Measurements from ENCODE around the gene CBLIF.

Gene CBLIF

GRCh38 chr11:59857439-59858434 is 12.4 kb upstream of the CBLIF start:
- TF ChIP-seq CTCF (IDR thresholded peaks at IDR 0.05) = no peak

GRCh38 chr11:59854871-59855270 is 9.6 kb upstream of the CBLIF start:
- no peak for TF ChIP-seq CTCF (IDR thresholded peaks at IDR 0.05)

- TF ChIP-seq CTCF (IDR thresholded peaks at IDR 0.05) = no peak
Observed at GRCh38 chr11:59849129-59849528, 3.8 kb upstream of the CBLIF start.

- TF ChIP-seq CTCF (IDR thresholded peaks at IDR 0.05) = no peak
Observed at GRCh38 chr11:59847626-59848025, 2.3 kb upstream of the CBLIF start.

- no peak for TF ChIP-seq CTCF (IDR thresholded peaks at IDR 0.05)
Observed at GRCh38 chr11:59846556-59846955, 1.3 kb upstream of the CBLIF start.

- no peak for TF ChIP-seq CTCF (IDR thresholded peaks at IDR 0.05)
Observed at GRCh38 chr11:59842316-59842715, 3.0 kb downstream of the CBLIF start.

GRCh38 chr11:59841514-59841913 is 3.8 kb downstream of the CBLIF start:
- no peak for TF ChIP-seq CTCF (IDR thresholded peaks at IDR 0.05)

Data from LNCAP (cell line).